ENCODE results near the gene FARS2. TPM values are rescaled to one million over a fixed set of nuclear protein-coding genes. Genes with fewer than 3 reads are reported as not detected.

Gene FARS2
- total RNA-seq, 1 experiment from 2014 or later, result 24.7 TPM

DNA sequence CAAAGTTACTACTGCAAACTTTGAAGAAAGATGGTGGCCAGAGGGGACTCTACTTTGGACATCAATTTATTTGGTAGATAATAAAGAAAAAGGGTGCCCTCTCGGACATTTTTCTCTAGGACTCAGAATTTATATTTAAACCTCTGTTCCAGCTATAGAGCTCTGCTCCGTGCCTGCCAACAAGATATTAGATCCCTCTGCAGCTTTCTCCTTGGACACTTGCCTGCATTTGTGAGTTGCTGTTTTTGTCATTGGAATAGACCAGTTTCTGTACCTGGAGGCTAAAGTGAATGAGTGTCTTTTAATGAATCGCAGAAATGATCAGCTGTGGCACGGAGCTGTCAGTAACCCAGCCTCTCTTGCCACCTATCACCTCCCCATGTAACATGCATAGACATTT is 491.9 kb downstream of the FARS2 start:
- no peak for DNase-seq (ENCODE audit: low read depth)

DNA sequence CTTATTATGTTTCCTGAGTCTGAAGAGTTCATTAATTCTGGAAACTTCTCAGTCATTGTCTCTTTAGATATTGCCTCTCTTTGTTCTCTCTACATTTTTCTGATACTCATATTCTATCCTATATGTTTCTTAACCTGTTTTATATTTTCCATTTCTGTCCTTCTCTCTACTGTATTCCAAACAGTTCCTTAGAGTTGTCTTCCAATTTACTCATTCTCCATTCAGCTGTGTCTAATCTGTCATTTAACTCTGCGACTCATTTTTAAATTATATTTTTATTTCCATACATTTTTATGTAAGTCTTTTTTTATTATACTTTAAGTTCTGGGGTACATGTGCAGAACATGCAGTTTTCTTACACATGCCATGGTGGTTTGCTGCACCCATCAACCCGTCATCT is 493.6 kb downstream of the FARS2 start:
- no peak for DNase-seq (ENCODE audit: low read depth)

DNA sequence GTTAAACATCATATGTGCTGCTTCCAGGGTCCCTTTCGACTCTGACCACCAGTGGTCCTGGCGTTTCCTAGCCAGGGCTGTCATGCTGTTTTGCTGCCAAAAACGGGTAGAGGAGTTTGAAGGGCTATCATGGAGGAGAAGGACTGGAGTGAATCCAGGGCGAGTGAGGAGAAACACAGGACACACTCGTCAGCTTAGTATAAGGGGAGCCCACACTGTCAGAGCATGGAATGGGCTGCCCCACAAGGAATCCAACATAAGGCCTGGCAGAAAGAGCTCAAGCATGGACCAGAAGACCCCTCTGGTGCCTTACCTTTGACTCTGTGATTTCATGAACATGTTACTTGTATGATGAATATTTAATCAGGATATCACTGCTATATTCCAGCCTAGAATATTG is 498.3 kb downstream of the FARS2 start:
- no peak for DNase-seq (ENCODE audit: low read depth)

DNA sequence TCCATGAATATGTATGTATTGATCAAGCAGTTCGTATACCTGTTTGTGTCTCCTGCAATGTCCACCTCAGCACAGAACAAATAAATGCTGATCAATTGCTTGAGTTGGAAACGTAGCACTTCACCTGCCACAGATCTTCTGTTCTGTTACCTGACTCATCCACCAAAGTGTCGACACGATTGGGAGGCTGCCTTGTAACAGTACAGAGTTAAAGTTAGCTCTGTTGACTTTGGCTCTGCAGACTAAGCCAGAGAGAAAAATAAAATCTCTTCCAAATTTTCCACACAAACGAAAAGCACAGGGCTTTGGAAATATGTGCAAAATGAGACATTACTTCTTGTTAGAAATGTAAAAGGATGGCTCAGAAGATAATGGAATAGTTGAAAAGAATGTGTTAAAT is 500.1 kb downstream of the FARS2 start:
- DNase-seq (ENCODE audit: low read depth), result no peak

DNA sequence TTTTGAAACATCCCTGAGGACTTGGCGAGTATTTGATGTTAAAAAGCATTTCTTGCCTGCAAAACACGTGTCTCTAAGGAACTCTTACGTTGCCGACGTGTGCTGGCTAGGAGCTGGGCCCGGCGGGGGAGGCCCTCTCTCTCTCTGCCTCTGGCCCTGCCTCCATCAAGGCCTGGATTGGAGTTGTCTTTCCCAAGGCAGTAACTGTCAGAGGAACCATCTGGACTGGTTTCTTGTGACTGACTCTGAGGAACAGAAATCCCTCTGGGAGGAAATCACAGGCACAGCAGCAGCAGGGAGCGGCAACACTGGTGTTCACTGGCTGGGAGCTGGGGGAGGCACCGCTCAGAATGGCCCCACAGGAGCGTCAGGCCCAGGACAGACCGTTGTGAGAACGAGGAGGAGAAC is 501.3 kb downstream of the FARS2 start:
- no peak for DNase-seq (ENCODE audit: low read depth)

DNA sequence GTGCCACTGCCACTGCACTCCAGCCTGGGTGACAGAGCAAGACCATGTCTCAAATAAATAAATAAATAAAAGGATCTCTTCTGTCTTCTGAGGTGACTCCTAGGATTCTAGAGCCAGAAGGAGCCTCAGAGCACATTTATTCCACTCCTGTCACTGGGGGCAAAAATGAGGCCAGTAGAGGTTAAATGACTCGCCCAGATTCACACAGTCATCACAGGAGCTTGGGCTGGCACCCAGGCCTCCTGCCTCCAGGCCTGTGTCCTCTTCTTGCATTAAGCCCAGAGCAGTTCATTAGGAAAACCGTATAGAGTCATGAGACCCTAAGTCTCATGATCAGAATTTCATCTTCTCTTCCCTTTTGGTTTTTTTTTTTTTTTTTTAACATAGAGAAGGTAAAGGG is 502.1 kb downstream of the FARS2 start:
- peak; percentile 31 for DNase-seq (ENCODE audit: low read depth)

DNA sequence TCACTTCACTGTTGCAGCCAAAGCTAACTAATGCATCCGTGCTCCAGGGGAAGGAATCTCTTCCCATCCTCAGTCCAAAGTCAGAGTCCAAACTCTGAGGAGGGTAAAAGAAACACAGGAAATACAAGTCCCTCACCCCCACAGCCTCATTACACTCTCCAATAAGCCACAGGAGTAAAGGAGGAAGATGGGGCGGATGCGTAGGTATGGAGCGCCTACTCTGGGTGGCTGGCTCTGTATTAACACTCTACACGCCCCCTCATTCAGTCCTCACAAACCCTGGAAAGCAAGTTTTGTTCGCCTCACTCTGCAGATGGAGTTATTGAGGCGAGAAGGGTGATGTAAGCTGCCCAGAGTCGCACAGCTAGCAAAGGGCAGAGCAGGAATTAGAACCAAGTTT is 502.6 kb downstream of the FARS2 start:
- peak; percentile 90 for DNase-seq (ENCODE audit: low read depth)

DNA sequence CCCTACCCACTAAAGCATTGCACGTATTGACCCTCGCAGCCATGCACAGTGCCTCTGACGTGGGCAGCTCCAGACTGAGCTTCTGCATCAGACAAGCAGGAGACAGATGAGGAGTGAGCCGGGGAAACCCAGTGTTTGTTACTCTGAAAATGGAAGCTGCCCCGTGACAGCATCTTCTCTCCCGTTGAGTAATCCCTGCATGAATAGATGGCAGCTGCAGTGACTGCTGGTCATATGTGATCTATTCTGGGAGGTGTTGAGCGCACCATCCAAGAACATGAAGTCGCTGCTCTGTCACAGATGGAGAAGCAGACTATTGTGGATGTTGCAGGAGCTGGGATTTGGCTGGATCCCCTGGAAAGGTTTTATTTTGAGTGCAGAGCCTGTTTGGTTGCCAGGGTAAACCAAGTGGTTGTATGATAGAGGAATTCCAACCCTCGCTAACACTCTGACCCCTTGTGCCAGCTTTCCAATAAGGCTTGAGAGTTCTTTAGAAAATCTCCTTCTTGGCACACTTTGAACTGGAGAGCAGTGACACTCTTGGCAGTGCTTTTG is 503.2 kb downstream of the FARS2 start:
- peak; percentile 45 for DNase-seq (ENCODE audit: low read depth)

DNA sequence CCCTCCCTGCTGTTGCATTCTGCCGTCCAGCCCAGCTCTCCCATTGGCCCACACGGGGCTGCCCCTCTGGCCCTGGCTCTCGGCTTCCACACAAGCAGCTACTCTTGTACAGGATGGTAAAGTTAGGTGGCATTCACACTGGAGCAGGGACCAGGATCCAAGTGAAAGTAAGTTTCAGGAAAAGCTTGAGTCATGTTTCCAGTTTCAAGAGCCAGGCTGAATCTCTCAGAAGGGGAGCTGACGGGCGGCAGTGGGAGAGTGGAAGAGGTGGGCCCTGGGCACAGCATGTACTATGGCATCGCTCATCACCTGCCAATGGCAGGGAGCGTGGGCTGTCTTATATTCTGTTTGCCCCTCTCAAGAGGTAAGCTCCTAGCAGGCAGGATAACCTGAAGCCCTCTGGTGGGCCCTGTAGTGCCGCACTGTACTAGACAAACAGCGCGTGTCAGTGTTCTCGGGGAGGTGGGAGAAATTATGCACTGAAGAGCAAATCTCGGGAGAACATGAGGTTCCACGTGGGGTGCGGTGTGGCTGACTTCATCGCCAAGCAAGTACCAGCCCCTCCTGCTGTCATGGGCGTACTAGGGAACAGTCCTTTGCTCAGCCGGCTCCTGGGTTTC is 503.9 kb downstream of the FARS2 start:
- peak; percentile 28 for DNase-seq (ENCODE audit: low read depth)

DNA sequence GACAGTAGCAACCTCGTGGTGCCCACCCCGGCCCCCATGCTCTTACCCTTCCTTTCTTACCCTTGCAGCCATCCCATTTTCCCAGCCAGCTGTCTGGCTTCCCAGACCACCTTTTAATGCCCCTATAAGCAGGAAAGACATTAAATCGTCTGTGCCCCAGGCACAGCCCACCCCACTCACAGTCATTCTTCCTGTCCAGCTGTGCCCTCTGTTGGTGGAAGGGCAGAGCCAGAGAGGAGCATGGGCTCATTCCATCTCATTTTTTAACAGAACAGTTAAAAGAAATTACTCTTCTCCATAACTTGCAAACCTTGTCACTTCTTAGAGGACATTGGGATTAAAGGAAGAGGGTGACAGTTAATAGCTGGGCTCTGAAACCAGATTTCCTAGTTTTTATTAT is 504.9 kb downstream of the FARS2 start:
- DNase-seq (ENCODE audit: low read depth), result peak; percentile 33

DNA sequence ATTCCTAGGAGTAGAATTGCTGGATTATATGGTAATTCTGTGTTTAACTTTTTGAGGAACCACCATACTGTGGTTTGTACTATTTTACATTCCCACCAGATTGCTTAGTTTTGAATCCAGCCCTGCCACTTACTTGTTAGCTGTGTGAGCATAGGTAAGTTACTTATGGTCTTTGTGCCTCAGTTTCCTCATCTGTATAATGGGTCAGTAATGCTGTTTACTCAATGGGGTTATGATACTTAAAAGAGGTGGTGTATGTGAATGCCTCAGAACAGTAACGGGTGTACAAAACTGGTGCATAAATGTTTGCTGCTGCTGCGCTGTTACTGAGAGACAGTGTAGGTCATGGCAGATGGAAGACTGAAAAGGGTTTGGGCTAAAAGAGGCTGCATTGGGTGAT is 506.2 kb downstream of the FARS2 start:
- DNase-seq (ENCODE audit: low read depth), result no peak

DNA sequence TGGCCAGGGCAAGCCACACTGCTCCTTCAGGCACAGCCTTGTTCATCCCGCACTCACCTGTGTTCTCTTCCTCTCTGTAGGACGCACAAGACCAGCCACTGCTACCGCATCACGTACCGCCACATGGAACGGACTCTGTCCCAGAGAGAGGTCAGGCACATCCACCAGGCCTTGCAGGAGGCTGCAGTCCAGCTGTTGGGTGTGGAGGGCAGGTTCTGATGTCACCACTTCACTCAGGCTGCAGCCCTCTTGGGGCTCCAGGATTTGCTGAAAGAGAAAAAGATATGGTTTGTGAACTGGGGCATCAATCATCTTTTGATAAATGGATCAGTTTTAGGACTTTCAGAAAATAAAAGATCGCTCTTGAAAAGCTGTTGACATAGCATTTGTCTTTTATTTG is 509.9 kb downstream of the FARS2 start:
- DNase-seq (ENCODE audit: low read depth), result no peak

DNA sequence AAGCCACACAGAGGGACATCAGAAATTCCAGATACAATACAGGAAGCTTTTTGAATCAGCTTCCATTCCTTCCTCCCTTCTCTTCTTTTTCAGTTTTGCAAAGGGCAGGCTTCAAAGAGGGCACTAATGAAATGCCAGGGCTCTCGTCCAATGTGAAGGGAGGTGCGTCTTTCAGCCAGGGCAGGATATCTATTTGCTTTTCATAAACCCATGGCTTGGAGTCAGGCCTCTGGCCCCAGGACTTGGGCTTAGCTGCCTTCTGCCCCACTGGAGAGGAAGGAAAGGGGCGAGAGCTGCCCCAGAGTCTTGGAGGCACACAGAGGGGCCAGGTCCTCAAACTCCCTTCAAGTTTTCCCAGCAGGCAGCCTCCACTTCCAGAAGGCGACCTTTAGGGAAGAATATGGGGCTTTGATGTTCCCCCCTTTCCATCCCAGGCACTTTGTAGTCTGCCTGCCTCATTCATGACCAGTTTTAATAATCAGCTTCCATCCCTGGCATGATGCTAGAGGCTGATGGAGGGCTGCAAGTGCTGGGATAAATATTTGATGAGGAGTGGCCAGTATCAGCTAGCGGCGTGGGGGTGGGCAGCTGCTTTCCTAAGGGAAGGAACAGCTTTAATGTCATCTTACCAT is 510.6 kb downstream of the FARS2 start:
- DNase-seq (ENCODE audit: low read depth), result no peak

DNA sequence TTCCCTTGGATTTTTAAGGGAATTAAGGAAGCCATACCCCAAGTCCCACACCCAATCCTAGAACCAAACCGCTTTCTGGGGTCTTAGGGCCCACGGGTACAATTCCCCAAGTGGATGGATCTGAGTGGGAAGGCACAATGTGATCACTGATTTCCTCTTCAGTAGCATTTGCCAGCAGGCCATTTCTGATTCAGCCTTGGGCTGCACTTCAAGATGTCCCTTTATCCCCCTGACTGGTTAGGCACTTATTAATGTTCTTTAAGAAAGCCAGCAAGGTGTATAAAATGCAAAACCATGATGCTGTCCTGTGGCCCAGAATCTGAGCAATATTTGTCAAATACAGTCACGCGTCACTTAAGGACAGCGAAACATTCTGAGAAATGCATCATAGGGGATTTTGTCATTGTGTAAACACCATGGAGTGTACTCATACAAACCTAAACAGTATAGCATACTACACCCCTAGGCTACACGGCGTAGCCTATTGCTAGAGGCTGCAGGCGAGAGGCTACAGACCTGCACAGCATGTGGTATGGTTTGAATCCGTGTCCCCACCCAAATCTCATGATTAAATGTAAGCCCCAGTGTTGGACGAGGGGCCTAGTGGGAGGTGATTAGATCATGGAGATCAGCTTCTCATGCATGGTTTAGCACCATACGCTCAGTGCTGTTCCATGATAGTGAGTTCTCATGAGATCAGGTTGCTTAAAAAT is 511.3 kb downstream of the FARS2 start:
- DNase-seq (ENCODE audit: low read depth), result no peak

DNA sequence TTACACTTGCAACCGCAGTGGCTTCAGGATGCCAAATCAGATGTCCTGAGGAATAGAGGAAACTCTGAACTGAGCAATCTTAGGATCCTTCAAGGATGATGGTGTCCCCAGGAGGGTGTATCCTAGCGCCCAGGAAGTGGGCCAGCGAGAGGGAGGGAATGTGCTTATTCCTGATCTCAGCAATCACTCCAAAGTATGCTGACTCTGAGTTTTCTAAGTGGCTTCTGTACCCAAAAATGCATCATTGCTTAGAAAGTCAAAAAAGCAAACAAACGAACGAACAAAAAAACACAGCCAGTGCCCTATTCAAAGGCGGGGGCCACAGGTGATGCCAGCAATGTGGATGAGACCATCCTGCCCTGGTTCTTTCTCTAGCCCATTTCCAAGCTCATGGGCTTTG is 514.8 kb downstream of the FARS2 start:
- DNase-seq (ENCODE audit: low read depth), result no peak

DNA sequence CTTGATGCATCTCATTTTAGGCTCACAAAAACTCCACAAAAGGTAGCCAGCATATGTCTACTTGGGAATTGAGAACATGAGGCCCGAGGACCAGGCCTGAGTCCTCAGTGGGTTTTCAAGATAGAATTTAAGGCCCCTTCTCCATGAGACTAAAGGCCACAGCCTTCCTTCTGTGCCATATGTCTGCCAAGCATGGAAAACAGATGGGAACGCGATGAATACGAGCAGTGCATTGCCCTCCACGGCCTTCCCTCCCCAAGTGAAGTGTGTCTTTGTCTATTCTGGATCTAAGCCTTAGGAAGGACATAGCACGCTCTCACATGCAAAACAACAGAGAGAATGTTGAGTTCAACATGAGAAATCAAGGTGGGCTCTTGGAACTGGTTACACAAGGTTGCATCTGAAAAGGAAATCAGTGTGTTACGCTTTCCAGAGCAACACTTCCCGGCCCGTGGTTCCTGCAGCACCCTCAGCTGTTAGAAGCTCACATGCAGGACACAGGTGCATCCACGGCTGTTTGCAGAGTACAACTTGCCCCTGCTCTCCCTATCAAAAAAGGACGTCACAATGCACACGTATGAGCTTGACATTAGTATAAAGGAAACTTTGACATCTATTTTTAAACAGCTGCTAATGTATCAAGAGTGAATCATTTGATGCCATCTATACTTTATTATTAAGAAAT is 515.5 kb downstream of the FARS2 start:
- DNase-seq (ENCODE audit: low read depth), result no peak

DNA sequence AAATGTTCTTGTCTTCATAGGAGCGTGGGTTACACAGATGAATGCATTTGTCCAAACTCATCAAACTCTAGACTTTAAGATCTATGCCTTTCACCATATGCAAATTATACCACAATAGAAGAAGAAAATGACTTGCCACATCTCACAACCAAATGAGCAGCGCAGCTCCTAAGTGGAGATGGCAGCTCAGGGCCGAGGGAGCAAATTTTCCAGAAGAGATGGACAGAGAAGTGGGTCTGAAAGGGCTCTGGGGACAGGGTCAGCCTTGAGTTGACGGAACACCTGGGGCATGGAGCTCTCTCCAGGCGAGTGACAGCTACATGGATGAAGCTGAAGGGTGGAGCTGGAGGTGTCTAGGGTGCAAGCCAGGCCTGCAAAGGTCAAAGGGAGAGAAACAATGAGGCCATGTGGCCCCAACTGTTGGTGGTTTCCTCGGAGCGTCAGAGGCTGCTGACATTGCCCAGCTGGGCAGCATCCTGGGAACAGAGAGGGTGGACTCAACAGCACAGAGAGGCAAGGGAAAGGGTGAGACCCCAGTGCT is 517.1 kb downstream of the FARS2 start:
- no peak for DNase-seq (ENCODE audit: low read depth)

DNA sequence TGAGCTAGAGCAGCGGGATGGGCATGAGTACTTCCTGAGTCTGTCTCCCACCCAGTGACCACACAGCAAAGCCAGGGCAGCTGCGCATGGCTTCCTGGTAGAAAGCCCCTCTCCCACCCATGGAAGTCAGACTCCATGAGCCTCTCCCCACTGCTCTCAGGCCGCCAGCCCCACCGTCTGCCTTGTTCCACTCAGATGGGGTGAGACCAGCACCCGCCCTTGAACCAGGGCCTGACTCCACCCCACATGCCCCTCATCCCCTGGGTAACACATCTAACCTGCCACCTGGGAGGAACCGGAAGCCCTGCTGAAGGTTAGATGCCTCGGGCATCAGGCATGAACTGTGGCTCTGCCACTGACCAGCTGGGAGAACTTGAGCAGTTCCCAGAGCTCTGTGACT is 517.6 kb downstream of the FARS2 start:
- no peak for DNase-seq (ENCODE audit: low read depth)

DNA sequence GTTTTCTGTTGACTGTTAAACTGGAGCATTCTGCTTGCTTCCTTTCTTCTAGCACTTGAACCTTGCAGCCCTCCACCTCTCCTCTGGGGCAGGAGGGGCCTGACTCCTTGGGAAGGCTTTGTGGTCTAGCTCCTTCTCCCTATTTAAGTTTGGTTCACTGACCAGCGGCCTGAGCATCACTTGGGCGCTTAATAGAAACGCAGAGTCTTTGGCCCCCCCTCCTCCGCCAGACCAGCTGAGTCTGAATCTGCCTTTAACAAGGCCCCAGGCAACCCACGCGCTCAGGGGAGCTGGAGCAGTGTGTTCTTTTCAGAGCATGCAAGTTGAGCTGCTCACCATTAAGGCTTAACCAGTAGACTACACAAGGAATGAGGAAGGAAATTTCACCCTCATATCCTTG is 519.7 kb downstream of the FARS2 start:
- DNase-seq (ENCODE audit: low read depth), result no peak

DNA sequence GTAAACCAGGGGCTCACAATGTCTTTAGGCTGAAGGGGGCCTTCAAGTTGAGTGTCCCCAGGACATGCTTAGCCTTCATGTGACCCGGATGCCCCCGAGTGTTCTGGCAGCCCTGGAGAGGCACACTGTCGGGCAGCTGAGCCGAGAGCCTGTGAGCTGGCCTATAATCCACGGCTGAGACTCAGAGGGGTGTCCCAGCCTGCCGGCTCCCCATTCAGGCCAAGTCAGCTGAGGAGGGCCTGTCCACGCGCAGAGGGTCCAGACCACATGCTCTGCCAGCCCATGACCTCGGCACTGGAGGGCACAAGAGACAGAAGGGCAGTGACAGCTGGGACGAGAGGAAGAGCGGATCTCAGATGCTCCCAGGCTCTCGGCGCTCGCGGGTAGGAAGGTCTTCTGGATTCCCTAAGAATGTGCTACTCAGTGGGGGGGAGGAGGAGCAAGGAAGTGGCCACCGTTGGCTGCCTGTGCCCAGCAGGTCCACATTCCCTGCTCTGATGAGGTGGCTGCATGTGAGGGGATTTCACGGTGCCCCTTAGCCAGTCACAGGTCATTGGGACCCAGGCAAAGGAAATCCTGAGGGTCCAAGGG is 520.7 kb downstream of the FARS2 start:
- DNase-seq (ENCODE audit: low read depth), result no peak

DNA sequence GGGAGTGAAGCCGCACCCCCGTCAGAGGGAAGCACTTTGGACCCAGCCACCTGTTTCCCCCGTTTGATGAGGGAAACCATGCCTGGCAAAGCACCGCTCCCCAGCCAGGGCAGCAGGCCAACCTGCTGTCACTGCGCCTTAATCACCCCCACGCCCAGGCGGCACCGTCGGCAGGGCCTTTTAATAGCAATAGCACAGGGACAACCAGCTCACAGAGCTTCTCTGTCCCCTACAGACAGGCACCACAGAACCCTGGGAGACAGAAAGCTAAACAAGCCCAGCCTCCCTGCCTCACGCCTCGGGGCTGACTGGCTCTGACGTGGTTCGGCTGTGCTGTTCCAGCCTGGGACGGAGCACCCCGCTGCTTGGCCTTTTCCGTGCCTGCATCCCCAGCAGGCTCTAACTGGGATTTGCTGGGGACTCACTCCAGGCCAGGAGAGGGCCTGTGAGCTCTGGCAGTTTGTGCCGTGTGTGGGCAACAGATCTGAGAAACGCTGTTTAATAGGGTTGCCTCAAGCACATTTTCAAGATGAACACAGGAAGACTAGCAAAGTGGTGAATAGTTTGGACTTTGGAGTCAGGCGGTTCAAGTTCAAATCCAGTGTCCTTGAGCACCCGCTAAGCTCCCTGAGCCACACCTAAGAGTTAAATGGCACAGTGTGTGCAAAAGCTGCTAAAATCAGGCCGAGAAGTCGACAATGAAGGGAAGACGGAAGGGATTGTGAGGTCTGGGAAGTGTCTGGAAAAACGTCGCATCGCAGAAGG is 521.7 kb downstream of the FARS2 start:
- no peak for DNase-seq (ENCODE audit: low read depth)
